PFSK-1 (cell line): ENCODE measurements around the gene SSH2.

Source experiments
- FOXP2 ChIP-seq: optimal IDR thresholded peaks from 2 replicates; pipeline ENCODE3; 2011; ENCODE audit warnings: borderline replicate concordance, control low read depth, inconsistent platforms; ENCODE audit not compliant: insufficient read depth; ENCODE audit errors: extremely low read length, extremely low read depth
- POLR2AphosphoS5 ChIP-seq: IDR thresholded peaks from 2 replicates; pipeline ENCODE4 v1.6.1; 2012; ENCODE audit warnings: low read depth, mild to moderate bottlenecking, control low read depth, low read length, moderate library complexity

DNA sequence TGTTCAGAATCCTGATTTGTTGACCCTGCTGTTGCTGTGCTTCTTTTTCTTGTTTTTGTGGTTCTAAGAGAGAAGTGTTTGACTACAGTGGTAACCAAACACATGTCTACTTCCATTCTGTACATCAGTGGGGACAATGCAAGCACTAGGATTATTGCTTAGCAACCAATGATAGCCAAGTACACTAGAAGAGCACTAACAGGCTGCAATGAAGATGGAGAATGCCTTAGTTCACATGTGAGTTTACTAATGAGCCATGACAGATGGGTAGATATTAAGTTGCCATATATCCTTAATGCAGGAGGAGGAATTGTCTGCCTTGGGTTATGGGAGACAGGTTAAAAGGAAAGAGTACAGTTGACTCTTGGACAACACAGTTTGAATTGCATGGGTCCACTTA, 19.7 kb upstream of the SSH2 start:
- TF ChIP-seq FOXP2 (no peak), POLR2AphosphoS5 (no peak)
